ENCODE data around the gene PFN1.
"Not testable (repeated sequence)": the region's sequence is repeated elsewhere in the genome, so short reads cannot be mapped to it uniquely, and the experiment has no call there.

The PFN1 gene

GRCh38 chr17:4945176-4945943 lies 3.0 kb downstream of the PFN1 start:
- DNase-seq = no peak

- DNase-seq = no peak
Measured at GRCh38 chr17:4944554-4945175, 3.7 kb downstream of the PFN1 start.

GRCh38 chr17:4944163-4944553 lies 4.2 kb downstream of the PFN1 start:
- DNase-seq = no peak

- no peak for DNase-seq
Measured at GRCh38 chr17:4942760-4943508, 5.4 kb downstream of the PFN1 start.

- no peak for DNase-seq
Measured at GRCh38 chr17:4941319-4941610, 7.1 kb downstream of the PFN1 start.

- DNase-seq = no peak
Measured at GRCh38 chr17:4940555-4941318, 7.6 kb downstream of the PFN1 start.

GRCh38 chr17:4939796-4940554 lies 8.4 kb downstream of the PFN1 start, which contains the start of the genes RNF167 and SLC25A11:
TSS of gene RNF167 (plus strand) at chr17:4940268. CDS start at chr17:4940910, 642 bp downstream.
TSS of gene SLC25A11 (minus strand) at chr17:4940046. CDS start at chr17:4939910, 136 bp downstream.
- DNase-seq = peak; percentile 68

GRCh38 chr17:4939546-4939795 lies 8.9 kb downstream of the PFN1 start:
- DNase-seq = no peak

GRCh38 chr17:4938688-4939545 lies 9.4 kb downstream of the PFN1 start:
- DNase-seq = no peak

- no peak for DNase-seq
Measured at GRCh38 chr17:4938069-4938491, 10.2 kb downstream of the PFN1 start.

GRCh38 chr17:4937553-4937952 lies 10.8 kb downstream of the PFN1 start:
- DNase-seq = no peak

GRCh38 chr17:4936436-4936835 lies 11.9 kb downstream of the PFN1 start:
- no peak for DNase-seq

- no peak for DNase-seq
Measured at GRCh38 chr17:4935650-4936049, 12.7 kb downstream of the PFN1 start.

GRCh38 chr17:4934173-4934979 lies 14.0 kb downstream of the PFN1 start:
- DNase-seq = no peak

GRCh38 chr17:4933646-4934045 lies 14.7 kb downstream of the PFN1 start:
- DNase-seq = no peak

- DNase-seq = no peak
Measured at GRCh38 chr17:4932756-4933155, 15.6 kb downstream of the PFN1 start.

- no peak for DNase-seq
Measured at GRCh38 chr17:4931963-4932362, 16.4 kb downstream of the PFN1 start, which contains the start of gene GP1BA. TSS of gene GP1BA (plus strand) at chr17:4932277. CDS start at chr17:4932605, 328 bp downstream.

- DNase-seq = no peak
Measured at GRCh38 chr17:4928881-4929280, 19.4 kb downstream of the PFN1 start.

GRCh38 chr17:4926577-4927335 lies 21.6 kb downstream of the PFN1 start:
- not testable (repeated sequence) for DNase-seq

- no peak for DNase-seq
Measured at GRCh38 chr17:4921320-4921719, 27.0 kb downstream of the PFN1 start.
